Gastroesophageal sphincter (tissue), 4 donors: Measurements from ENCODE around the gene TUBB2A. TPM values are rescaled to one million over a fixed set of nuclear protein-coding genes. Genes with fewer than 3 reads are reported as not detected.
"Not testable (repeated sequence)": the region's sequence is repeated elsewhere in the genome, so short reads cannot be mapped to it uniquely, and the experiment has no call there.

Experiments used
- ATAC-seq: fragments of 150-250 bp; one replicate; pipeline ENCODE4 v1.9.1; 2016; ENCODE audit warnings: mild to moderate bottlenecking, moderate library complexity
- H3K27ac ChIP-seq, 4 donors: fragments of 200-600 bp; sonication (generic) in 3 of 4; 1 replicate in 3 of 4; 2 replicates in 1 of 4; pipeline ENCODE4 v1.5.1; 2016 to 2019
- H3K27me3 ChIP-seq: fragments of 200-600 bp; sonication (generic); one replicate; pipeline ENCODE4 v1.5.1; 2019
- H3K36me3 ChIP-seq, 2 donors: fragments of 200-600 bp; sonication (generic); one replicate each; pipeline ENCODE4 v1.5.1; 2019; ENCODE audit warnings: control low read depth in 1 of 2
- H3K4me1 ChIP-seq, 3 donors: fragments of 200-600 bp; sonication (generic); 1 replicate in 2 of 3; 2 replicates in 1 of 3; pipeline ENCODE4 v1.5.1; 2016 to 2019; ENCODE audit warnings: control low read depth in 2 of 3
- H3K4me3 ChIP-seq, 2 donors: fragments of 200-600 bp; sonication (generic); one replicate each; pipeline ENCODE4 v1.5.1; 2019; ENCODE audit warnings: mild to moderate bottlenecking in 1 of 2, moderate library complexity in 1 of 2
- H3K9me3 ChIP-seq, 3 donors: fragments of 200-600 bp; sonication (generic); one replicate each; pipeline ENCODE4 v1.5.1; 2017 to 2019; ENCODE audit warnings: control low read depth in 2 of 3
- EP300 ChIP-seq: sonication (generic); formaldehyde crosslinking; IDR thresholded peaks from one replicate; pipeline ENCODE4 v1.6.1; 2017; ENCODE audit warnings: antibody characterized with exemption, mild to moderate bottlenecking
- POLR2A ChIP-seq, 2 donors: fragments of 450-650 bp; IDR thresholded peaks; one replicate each; pipeline ENCODE4 v1.6.1; 2017; ENCODE audit warnings: antibody characterized with exemption in 2 of 2, mild to moderate bottlenecking in 2 of 2, moderate library complexity in 1 of 2
- POLR2AphosphoS5 ChIP-seq: sonication (generic); formaldehyde crosslinking; IDR thresholded peaks from one replicate; pipeline ENCODE4 v1.6.1; 2017; ENCODE audit warnings: antibody characterized with exemption
- WGBS, 2 donors: methylation state at CpG; one replicate each; pipeline ENCODE4 v1.1.5; 2018; ENCODE audit warnings: low coverage in 1 of 2; 5-methylcytosine and 5-hydroxymethylcytosine counted together
- total RNA-seq, 4 donors: library from RNA; depleted of rRNA; stranded (reverse); fragments of >200 nt; gene quantifications; one replicate each; pipeline ENCODE4 v1.1.0, GENCODE V29; 2016
- TF ChIP-seq, protein P1 (sequence below), 4 experiments: fragments of 200-600 bp in 2 of 4; fragments of 450-650 bp in 2 of 4; sonication (generic) in 1 of 4; IDR thresholded peaks; one replicate each; pipeline ENCODE4 v1.5.1; 2017 to 2019; ENCODE audit warnings: antibody characterized with exemption in 4 of 4, mild to moderate bottlenecking in 2 of 4, moderate library complexity in 2 of 4

Gene TUBB2A
- total RNA-seq, 4 donors from 2014 or later: 74.6 to 219 (median 119) TPM

DNA sequence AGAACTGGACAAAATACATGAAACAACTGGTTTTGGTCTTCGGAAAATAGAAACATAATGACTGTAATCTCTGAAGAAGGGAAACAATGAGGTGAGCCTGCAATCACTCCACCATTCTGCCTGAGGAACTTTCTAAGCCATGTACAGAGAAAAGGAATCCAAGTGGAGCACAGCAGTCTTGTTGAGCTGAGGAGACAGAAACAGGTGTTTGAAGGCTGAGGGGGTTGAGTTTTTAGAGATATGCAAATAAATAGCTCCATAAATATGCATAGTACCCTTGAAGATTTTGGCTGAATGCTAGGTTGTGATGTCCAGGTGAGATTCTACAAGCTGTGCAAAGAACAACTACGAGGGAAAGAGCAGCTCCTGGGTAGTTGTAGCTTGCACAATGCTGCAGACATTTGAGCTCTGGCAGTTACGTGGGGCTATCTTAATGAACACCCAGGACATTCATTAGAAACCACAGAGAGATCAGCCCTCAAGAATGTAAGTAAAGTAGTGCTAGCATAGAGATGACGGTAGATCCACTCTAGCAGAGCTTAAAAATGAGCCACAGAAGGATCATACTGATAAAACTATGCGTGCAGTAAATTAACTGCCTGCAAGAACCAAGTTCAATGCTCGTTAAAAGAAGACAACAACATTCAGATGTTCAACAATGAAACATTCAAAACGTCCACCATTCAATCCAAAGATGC is 45.8 kb upstream of the TUBB2A start:
- Histone ChIP-seq H3K9me3 (no peaks in the 10 kb centered on the region), H3K4me3 (no peak overlapping the region), H3K27ac (no peak overlapping the region), H3K36me3 (no peaks in the 10 kb centered on the region), H3K4me1 (peaks cover 0 to 5% (median 0%) of the 10 kb centered on the region in 3 donors), H3K27me3 (no peaks in the 10 kb centered on the region)
- WGBS, 2 donors: 72 to 76% methylated on average over 7 of the region's 7 CpGs
- no peak for ATAC-seq
- TF ChIP-seq POLR2A (IDR thresholded peaks at IDR 0.05): no peak
- TF ChIP-seq POLR2AphosphoS5: no peak
- no peak for TF ChIP-seq EP300

DNA sequence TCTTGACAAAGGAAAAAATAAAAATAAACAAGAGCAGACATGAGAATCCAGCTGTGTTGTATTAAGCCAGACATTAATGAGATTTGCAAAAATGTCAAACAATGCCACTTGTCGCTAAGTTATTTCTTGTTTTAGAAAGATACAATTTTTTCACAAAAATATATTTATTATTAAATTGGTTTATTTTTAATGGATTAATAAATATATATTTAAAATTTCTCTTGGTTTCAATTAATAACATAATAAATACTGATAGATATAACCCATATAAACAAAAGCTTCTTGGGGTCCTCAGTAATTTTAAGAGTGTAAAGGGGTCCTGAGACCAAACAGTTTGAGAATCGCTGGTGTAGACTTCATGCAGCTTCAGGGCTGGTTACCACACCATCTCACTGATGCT is 44.0 kb upstream of the TUBB2A start:
- no peak for TF ChIP-seq EP300
- TF ChIP-seq, protein P1, sequence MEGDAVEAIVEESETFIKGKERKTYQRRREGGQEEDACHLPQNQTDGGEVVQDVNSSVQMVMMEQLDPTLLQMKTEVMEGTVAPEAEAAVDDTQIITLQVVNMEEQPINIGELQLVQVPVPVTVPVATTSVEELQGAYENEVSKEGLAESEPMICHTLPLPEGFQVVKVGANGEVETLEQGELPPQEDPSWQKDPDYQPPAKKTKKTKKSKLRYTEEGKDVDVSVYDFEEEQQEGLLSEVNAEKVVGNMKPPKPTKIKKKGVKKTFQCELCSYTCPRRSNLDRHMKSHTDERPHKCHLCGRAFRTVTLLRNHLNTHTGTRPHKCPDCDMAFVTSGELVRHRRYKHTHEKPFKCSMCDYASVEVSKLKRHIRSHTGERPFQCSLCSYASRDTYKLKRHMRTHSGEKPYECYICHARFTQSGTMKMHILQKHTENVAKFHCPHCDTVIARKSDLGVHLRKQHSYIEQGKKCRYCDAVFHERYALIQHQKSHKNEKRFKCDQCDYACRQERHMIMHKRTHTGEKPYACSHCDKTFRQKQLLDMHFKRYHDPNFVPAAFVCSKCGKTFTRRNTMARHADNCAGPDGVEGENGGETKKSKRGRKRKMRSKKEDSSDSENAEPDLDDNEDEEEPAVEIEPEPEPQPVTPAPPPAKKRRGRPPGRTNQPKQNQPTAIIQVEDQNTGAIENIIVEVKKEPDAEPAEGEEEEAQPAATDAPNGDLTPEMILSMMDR (IDR thresholded peaks at IDR 0.05): no peak
- TF ChIP-seq POLR2A (IDR thresholded peaks at IDR 0.05): no peak
- no peak for TF ChIP-seq POLR2AphosphoS5
- Histone ChIP-seq H3K4me3 (no peak overlapping the region), H3K36me3 (no peaks in the 10 kb centered on the region), H3K4me1 (no peaks in the 10 kb centered on the region), H3K9me3 (no peaks in the 10 kb centered on the region), H3K27me3 (no peaks in the 10 kb centered on the region), H3K27ac (no peak overlapping the region)
- WGBS, 2 donors: 74 to 83% methylated on average over 1 to 2 of the region's 2 CpGs
- ATAC-seq: no peak

DNA sequence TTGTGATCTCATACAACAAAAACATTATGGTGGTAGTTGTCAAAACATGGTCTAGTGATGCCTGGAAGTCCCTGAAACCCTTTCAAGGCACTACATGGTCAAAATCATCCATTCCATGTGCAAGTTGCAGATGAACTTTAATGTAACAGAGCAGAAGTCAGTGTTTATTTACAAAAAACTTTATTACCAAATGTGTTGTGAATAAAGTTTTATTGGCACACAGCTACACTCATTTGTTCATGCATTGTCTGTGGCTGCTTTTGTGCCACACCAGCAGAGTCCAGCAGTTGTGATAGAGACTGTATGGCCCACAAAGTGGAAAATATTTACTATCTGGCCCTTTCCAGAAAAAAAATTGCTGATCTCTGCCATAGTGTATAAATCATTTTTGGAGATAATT is 43.3 kb upstream of the TUBB2A start:
- no peak for ATAC-seq
- TF ChIP-seq, protein P1 (IDR thresholded peaks at IDR 0.05): no peak
- TF ChIP-seq EP300: no peak
- Histone ChIP-seq H3K27ac (no peak overlapping the region), H3K4me3 (no peak overlapping the region), H3K9me3 (no peaks in the 10 kb centered on the region), H3K4me1 (peaks cover 0 to under 1% (median 0%) of the 10 kb centered on the region in 3 donors), H3K27me3 (no peaks in the 10 kb centered on the region), H3K36me3 (no peaks in the 10 kb centered on the region)

DNA sequence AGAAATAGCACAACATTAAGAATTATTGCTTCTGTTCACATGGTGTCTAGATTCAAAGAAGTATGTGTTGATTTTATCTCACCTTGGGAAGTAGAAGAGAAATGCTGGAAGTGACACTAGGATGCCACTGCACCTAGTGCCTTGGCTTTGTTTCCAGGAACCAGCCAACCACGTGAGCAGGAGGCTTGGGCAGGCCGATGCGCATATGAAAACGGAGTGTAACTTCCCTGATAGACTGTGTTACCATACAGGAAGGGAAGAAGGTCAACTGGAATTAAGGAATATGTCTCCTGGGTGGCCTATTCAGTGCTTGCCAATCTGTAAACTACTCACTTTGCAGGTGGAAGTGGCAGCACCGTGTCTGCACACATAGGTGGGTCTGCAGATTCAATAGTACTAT is 42.0 kb upstream of the TUBB2A start:
- Histone ChIP-seq H3K27ac (no peak overlapping the region), H3K9me3 (no peaks in the 10 kb centered on the region), H3K27me3 (no peaks in the 10 kb centered on the region), H3K36me3 (no peaks in the 10 kb centered on the region), H3K4me3 (no peak overlapping the region), H3K4me1 (peaks cover 0 to 13% (median 0%) of the 10 kb centered on the region in 3 donors)
- ATAC-seq: no peak
- TF ChIP-seq POLR2A (IDR thresholded peaks at IDR 0.05) (no peak), EP300 (no peak), POLR2AphosphoS5 (no peak)
- TF ChIP-seq, protein P1 (IDR thresholded peaks at IDR 0.05): no peak
- 76 to 93% methylated on average over 2 to 5 of the region's 5 CpGs for WGBS, 2 donors

DNA sequence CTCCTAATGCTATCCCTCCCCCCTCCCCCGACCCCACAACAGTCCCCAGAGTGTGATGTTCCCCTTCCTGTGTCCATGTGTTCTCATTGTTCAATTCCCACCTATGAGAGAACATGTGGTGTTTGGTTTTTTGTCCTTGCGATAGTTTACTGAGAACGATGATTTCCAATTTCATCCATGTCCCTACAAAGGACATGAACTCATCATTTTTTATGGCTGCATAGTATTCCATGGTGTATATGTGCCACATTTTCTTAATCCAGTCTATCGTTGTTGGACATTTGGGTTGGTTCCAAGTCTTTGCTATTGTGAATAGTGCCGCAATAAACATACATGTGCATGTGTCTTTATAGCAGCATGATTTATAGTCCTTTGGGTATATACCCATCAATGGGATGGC is 40.4 kb upstream of the TUBB2A start:
- 40 to 65% methylated on average over 1 to 3 of the region's 5 CpGs for WGBS, 2 donors
- H3K36me3 ChIP-seq, H3K27ac ChIP-seq, ATAC-seq, H3K9me3 ChIP-seq, H3K27me3 ChIP-seq, H3K4me3 ChIP-seq: not testable (repeated sequence)
- H3K4me1 ChIP-seq: peaks cover 0 to 15% (median 0%) of the 10 kb centered on the region in 3 donors

DNA sequence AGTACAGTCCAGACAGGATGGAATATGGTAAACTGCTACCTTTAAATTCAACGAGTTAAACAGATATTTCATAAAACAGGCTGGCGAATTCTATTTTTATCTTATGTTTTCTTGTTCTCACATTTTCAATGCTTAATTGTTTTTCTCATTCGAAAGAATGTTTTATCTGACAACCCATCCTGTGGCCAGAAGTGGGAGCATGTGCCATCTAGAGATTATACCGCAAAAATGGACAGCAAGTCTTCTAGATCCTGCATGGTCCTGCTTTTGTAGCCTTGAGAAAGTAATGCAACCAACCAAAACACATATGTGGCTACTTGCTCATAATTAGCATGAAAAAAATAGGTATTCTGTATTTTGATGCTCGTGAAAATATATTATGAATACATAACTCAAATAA is 39.4 kb upstream of the TUBB2A start:
- TF ChIP-seq EP300 (no peak), POLR2AphosphoS5 (no peak), POLR2A (IDR thresholded peaks at IDR 0.05) (no peak)
- TF ChIP-seq, protein P1 (IDR thresholded peaks at IDR 0.05): no peak
- Histone ChIP-seq H3K27me3 (no peaks in the 10 kb centered on the region), H3K36me3 (no peaks in the 10 kb centered on the region), H3K4me3 (no peak overlapping the region), H3K9me3 (no peaks in the 10 kb centered on the region), H3K27ac (no peak overlapping the region), H3K4me1 (peaks cover 0 to 15% (median 0%) of the 10 kb centered on the region in 3 donors)
- 77 to 86% methylated on average over 5 of the region's 5 CpGs for WGBS, 2 donors
- no peak for ATAC-seq
